Thymus (tissue), 11 donors: ENCODE data around the gene CDC73. TPM values are rescaled to one million over a fixed set of nuclear protein-coding genes. Genes with fewer than 3 reads are reported as not detected.

Experiments
- DNase-seq, 9 donors: peaks; one replicate each; pipeline ENCODE4 v3.0.0-alpha.2; 2013; ENCODE audit warnings: low spot score in 9 of 9, low read depth in 6 of 9, missing footprints in 1 of 9
- H3K27ac ChIP-seq, 2 donors: one replicate each; pipeline ENCODE4 v1.5.1; 2013; ENCODE audit warnings: control low read depth in 1 of 2, low read depth in 1 of 2, low read length in 1 of 2, mild to moderate bottlenecking in 1 of 2, moderate library complexity in 1 of 2
- H3K27me3 ChIP-seq, 2 donors: one replicate each; pipeline ENCODE4 v1.5.1; 2013; ENCODE audit warnings: low read length in 1 of 2; ENCODE audit not compliant: control insufficient read depth in 2 of 2, insufficient read depth in 1 of 2
- H3K36me3 ChIP-seq, 2 donors: one replicate each; pipeline ENCODE4 v1.5.1; 2013; ENCODE audit warnings: low read length in 1 of 2, mild to moderate bottlenecking in 1 of 2, moderate library complexity in 1 of 2; ENCODE audit not compliant: control insufficient read depth in 2 of 2, insufficient read depth in 2 of 2
- H3K4me1 ChIP-seq, 2 donors: one replicate each; pipeline ENCODE4 v1.5.1; 2013; ENCODE audit warnings: low read length in 2 of 2; ENCODE audit not compliant: control insufficient read depth in 2 of 2, insufficient read depth in 2 of 2
- H3K4me3 ChIP-seq, 2 donors: one replicate each; pipeline ENCODE4 v1.5.1; 2013; ENCODE audit warnings: low read length in 2 of 2, control low read depth in 1 of 2, mild to moderate bottlenecking in 1 of 2
- H3K9me3 ChIP-seq, 2 donors: one replicate each; pipeline ENCODE4 v1.5.1; 2013; ENCODE audit warnings: low read length in 1 of 2, mild to moderate bottlenecking in 1 of 2; ENCODE audit not compliant: control insufficient read depth in 2 of 2, insufficient read depth in 1 of 2
- WGBS: extraction: QIAGEN DNeasy Blood & Tissue Kit; methylation state at CpG from one replicate; pipeline ENCODE4 v1.1.7; 2013; 5-methylcytosine and 5-hydroxymethylcytosine counted together
- polyA plus RNA-seq: library from polyadenylated mRNA; stranded (reverse); fragments of 200-250 nt; gene quantifications from one replicate; pipeline ENCODE4 v1.2.3, GENCODE V29; 2013
- total RNA-seq: library from RNA; stranded (reverse); fragments of 120-200 nt; gene quantifications from one replicate; pipeline ENCODE4 v1.2.4, GENCODE V29; 2013
- donor health status: healthy.

CDC73 gene
- total and polyA plus RNA-seq, 2 donors = 14.4 to 17.1 TPM

- DNase-seq = no peak
- Histone ChIP-seq H3K9me3 (no peaks in the 10 kb centered on the region), H3K4me1 (no peaks in the 10 kb centered on the region), H3K27ac (no peak overlapping the region), H3K27me3 (no peaks in the 10 kb centered on the region), H3K36me3 (peaks cover 9 to 51% of the 10 kb centered on the region in 2 donors), H3K4me3 (no peak overlapping the region)
- WGBS = 99% methylated on average over 5 of the region's 5 CpGs
Observed at GRCh38 chr1:193144361-193144938, 22.6 kb downstream of the CDC73 start.

GRCh38 chr1:193144999-193145398 lies 23.2 kb downstream of the CDC73 start:
- Histone ChIP-seq H3K27me3 (no peaks in the 10 kb centered on the region), H3K4me3 (no peak overlapping the region), H3K36me3 (peaks cover 7 to 48% of the 10 kb centered on the region in 2 donors), H3K27ac (no peak overlapping the region), H3K9me3 (no peaks in the 10 kb centered on the region), H3K4me1 (no peaks in the 10 kb centered on the region)
- 94% methylated on average over 1 of the region's 1 CpG for WGBS
- DNase-seq = no peak

- no peaks in the 10 kb centered on the region for H3K27me3 ChIP-seq
- H3K4me1 ChIP-seq = no peaks in the 10 kb centered on the region
- H3K9me3 ChIP-seq = no peaks in the 10 kb centered on the region
- H3K27ac ChIP-seq = no peak overlapping the region
- H3K4me3 ChIP-seq = no peak overlapping the region
- no peak for DNase-seq
- 97% methylated on average over 3 of the region's 3 CpGs for WGBS
- H3K36me3 ChIP-seq = peaks cover 9 to 36% of the 10 kb centered on the region in 2 donors
Observed at GRCh38 chr1:193156117-193156821, 34.4 kb downstream of the CDC73 start.

GRCh38 chr1:193156822-193157142 lies 35.0 kb downstream of the CDC73 start:
- Histone ChIP-seq H3K9me3 (no peaks in the 10 kb centered on the region), H3K27ac (no peak overlapping the region), H3K36me3 (peaks cover 5 to 32% of the 10 kb centered on the region in 2 donors), H3K4me3 (no peak overlapping the region), H3K27me3 (no peaks in the 10 kb centered on the region), H3K4me1 (no peaks in the 10 kb centered on the region)
- DNase-seq = no peak
- WGBS = 95% methylated on average over 3 of the region's 3 CpGs

GRCh38 chr1:193157360-193157759 lies 35.5 kb downstream of the CDC73 start:
- Histone ChIP-seq H3K27me3 (no peaks in the 10 kb centered on the region), H3K36me3 (peaks cover 5 to 30% of the 10 kb centered on the region in 2 donors), H3K9me3 (no peaks in the 10 kb centered on the region), H3K4me3 (no peak overlapping the region), H3K4me1 (no peaks in the 10 kb centered on the region), H3K27ac (no peak overlapping the region)
- no peak for DNase-seq
- 96% methylated on average over 2 of the region's 2 CpGs for WGBS

- Histone ChIP-seq H3K27me3 (no peaks in the 10 kb centered on the region), H3K9me3 (no peaks in the 10 kb centered on the region), H3K36me3 (peaks cover 0 to 6% of the 10 kb centered on the region in 2 donors), H3K4me1 (no peaks in the 10 kb centered on the region), H3K27ac (no peak overlapping the region), H3K4me3 (no peak overlapping the region)
- no peak for DNase-seq
- 90% methylated on average over 1 of the region's 1 CpG for WGBS
Observed at GRCh38 chr1:193176113-193176512, 54.3 kb downstream of the CDC73 start.

GRCh38 chr1:193176788-193177187 lies 55.0 kb downstream of the CDC73 start:
- Histone ChIP-seq H3K4me1 (no peaks in the 10 kb centered on the region), H3K4me3 (no peak overlapping the region)

GRCh38 chr1:193179094-193179493 lies 57.3 kb downstream of the CDC73 start:
- peak in 1 of 9 donors; percentile 35 for DNase-seq
- Histone ChIP-seq H3K9me3 (no peaks in the 10 kb centered on the region), H3K4me1 (no peaks in the 10 kb centered on the region), H3K4me3 (no peak overlapping the region), H3K27me3 (no peaks in the 10 kb centered on the region), H3K36me3 (no peaks in the 10 kb centered on the region), H3K27ac (no peak overlapping the region)
- WGBS = 14% methylated on average over 4 of the region's 4 CpGs

More at GRCh38 chr1:193176788-193177187, 55.0 kb downstream of the CDC73 start:
- H3K27me3 ChIP-seq = no peaks in the 10 kb centered on the region
- no peak for DNase-seq
- peaks cover 0 to 4% of the 10 kb centered on the region in 2 donors for H3K36me3 ChIP-seq
- no peak overlapping the region for H3K27ac ChIP-seq
- H3K9me3 ChIP-seq = no peaks in the 10 kb centered on the region

GRCh38 chr1:193181536-193181935 lies 59.7 kb downstream of the CDC73 start:
- no peak overlapping the region for H3K27ac ChIP-seq
- peaks cover 6 to 8% of the 10 kb centered on the region in 2 donors for H3K4me1 ChIP-seq
- DNase-seq = no peak
- H3K27me3 ChIP-seq = no peaks in the 10 kb centered on the region
- 97% methylated on average over 1 of the region's 1 CpG for WGBS
- H3K36me3 ChIP-seq = no peaks in the 10 kb centered on the region
- no peaks in the 10 kb centered on the region for H3K9me3 ChIP-seq
- no peak overlapping the region for H3K4me3 ChIP-seq
